WERI-Rb-1 (cell line): ENCODE data around the gene TSC2.

ENCODE experiments used
- DNase-seq: peaks from one replicate; pipeline ENCODE4 v3.0.0-alpha.2; 2020
- H3K27ac ChIP-seq: fragments of 250-450 bp; sonication (Bioruptor Pico); 2 replicates; pipeline ENCODE4 v1.5.1; 2020; ENCODE audit warnings: mild to moderate bottlenecking, moderate library complexity
- H3K27me3 ChIP-seq: fragments of 250-450 bp; sonication (Bioruptor Pico); 2 replicates; pipeline ENCODE4 v1.5.1; 2021; ENCODE audit warnings: mild to moderate bottlenecking, low read depth, moderate library complexity; ENCODE audit not compliant: insufficient read depth, severe bottlenecking
- H3K36me3 ChIP-seq: fragments of 250-450 bp; sonication (Bioruptor Pico); 2 replicates; pipeline ENCODE4 v1.5.1; 2020; ENCODE audit warnings: mild to moderate bottlenecking, moderate library complexity
- H3K4me3 ChIP-seq: 2 replicates; pipeline ENCODE4 v1.5.1; 2011; ENCODE audit warnings: low read depth, mild to moderate bottlenecking, control low read depth, low read length
- H3K9me3 ChIP-seq: fragments of 250-450 bp; sonication (Bioruptor Pico); 2 replicates; pipeline ENCODE4 v1.5.1; 2021; ENCODE audit warnings: mild to moderate bottlenecking, moderate library complexity; ENCODE audit not compliant: severe bottlenecking
- CTCF ChIP-seq: IDR thresholded peaks from 2 replicates; pipeline ENCODE4 v1.5.1; 2011; ENCODE audit warnings: low read depth, mild to moderate bottlenecking, control low read depth, inconsistent platforms, low read length

Gene TSC2

GRCh38 chr16:2058872-2059271 is 11.1 kb downstream of the TSC2 start:
- no peak for DNase-seq
- Histone ChIP-seq H3K9me3 (no peaks in the 10 kb centered on the region), H3K36me3 (peaks cover 39% of the 10 kb centered on the region), H3K27me3 (no peaks in the 10 kb centered on the region), H3K27ac (no peak overlapping the region), H3K4me3 (no peak overlapping the region)
- no peak for TF ChIP-seq CTCF

- H3K27me3 ChIP-seq = no peaks in the 10 kb centered on the region
- no peak for DNase-seq
- H3K36me3 ChIP-seq = peaks cover 39% of the 10 kb centered on the region
- no peaks in the 10 kb centered on the region for H3K9me3 ChIP-seq
- TF ChIP-seq CTCF = no peak
- H3K27ac ChIP-seq = no peak overlapping the region
- no peak overlapping the region for H3K4me3 ChIP-seq
These were observed 12.6 kb downstream of the TSC2 start for GRCh38 chr16:2060346-2060745.

GRCh38 chr16:2061023-2061422 is 13.2 kb downstream of the TSC2 start:
- Histone ChIP-seq H3K9me3 (no peaks in the 10 kb centered on the region), H3K27ac (no peak overlapping the region), H3K27me3 (no peaks in the 10 kb centered on the region), H3K4me3 (no peak overlapping the region), H3K36me3 (peaks cover 46% of the 10 kb centered on the region)
- DNase-seq = no peak
- TF ChIP-seq CTCF = no peak

- no peaks in the 10 kb centered on the region for H3K9me3 ChIP-seq
- no peak for DNase-seq
- H3K36me3 ChIP-seq = peaks cover 49% of the 10 kb centered on the region
These were observed 13.7 kb downstream of the TSC2 start for GRCh38 chr16:2061526-2061925.

GRCh38 chr16:2062801-2063200 is 15.0 kb downstream of the TSC2 start:
- Histone ChIP-seq H3K27me3 (no peaks in the 10 kb centered on the region), H3K36me3 (peaks cover 50% of the 10 kb centered on the region), H3K9me3 (no peaks in the 10 kb centered on the region), H3K4me3 (no peak overlapping the region), H3K27ac (no peak overlapping the region)
- no peak for TF ChIP-seq CTCF
- DNase-seq = no peak

More at GRCh38 chr16:2061526-2061925, 13.7 kb downstream of the TSC2 start:
- Histone ChIP-seq H3K4me3 (no peak overlapping the region), H3K27ac (no peak overlapping the region), H3K27me3 (no peaks in the 10 kb centered on the region)
- no peak for TF ChIP-seq CTCF

GRCh38 chr16:2063861-2064260 is 16.1 kb downstream of the TSC2 start:
- H3K27ac ChIP-seq = no peak overlapping the region
- H3K36me3 ChIP-seq = peaks cover 58% of the 10 kb centered on the region
- no peaks in the 10 kb centered on the region for H3K27me3 ChIP-seq

More at GRCh38 chr16:2063861-2064260, 16.1 kb downstream of the TSC2 start:
- no peak overlapping the region for H3K4me3 ChIP-seq
- TF ChIP-seq CTCF = no peak
- no peaks in the 10 kb centered on the region for H3K9me3 ChIP-seq
- DNase-seq = no peak
